NCI-H2107 (cell line): Measurements from ENCODE around the gene TBC1D22A.
"Not testable (repeated sequence)": the region's sequence is repeated elsewhere in the genome, so short reads cannot be mapped to it uniquely, and the experiment has no call there.

Experiments
- DNase-seq: peaks from one replicate; lab custom pipeline; 2025; lab: John Stamatoyannopoulos, UW

TBC1D22A gene

GRCh38 chr22:46774253-46774979, 12.0 kb downstream of the TBC1D22A start:
- DNase-seq = no peak

DNA sequence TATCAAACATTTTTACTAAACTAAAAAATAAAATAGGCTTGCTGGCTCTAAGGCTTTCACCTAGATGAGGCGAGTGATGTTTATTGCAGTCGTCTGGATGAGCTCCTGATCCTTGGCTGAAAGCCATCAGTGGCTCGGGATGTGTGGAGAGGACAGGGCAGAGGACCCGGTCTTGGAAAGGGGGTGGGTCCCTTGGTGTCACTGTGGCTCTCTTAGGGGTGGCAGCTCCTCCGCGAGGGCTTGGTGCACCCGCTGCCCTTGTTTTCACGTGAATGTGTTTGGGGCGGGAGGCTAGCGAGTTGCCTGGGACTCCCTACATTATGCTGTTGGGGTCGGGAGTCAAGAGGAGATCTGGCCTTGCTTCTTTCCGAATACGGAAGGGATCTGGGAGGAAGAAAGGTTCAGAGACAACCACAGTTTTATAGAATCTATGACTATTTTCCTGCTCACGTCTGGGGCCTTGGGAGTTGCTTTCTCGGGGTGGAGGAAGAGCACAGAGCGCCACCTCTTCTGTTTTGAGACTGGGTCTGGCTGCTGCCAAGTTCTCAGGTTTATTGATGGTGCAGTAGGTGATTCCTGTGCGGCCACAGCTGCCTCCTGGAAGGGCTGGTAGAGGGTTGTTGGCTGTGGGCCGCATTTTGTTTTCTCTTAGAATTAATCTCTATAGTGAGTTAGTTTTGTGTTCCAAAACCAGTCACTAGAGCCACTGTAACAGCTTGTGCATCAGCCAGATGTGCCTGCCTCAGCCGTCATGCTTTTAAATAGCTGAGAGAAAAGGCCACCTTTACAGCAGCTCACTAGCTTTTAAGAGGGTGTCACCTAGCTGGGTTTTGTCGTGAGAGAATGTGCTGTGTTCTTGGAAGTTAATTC, 12.8 kb downstream of the TBC1D22A start:
- no peak for DNase-seq

GRCh38 chr22:46775850-46776826, 13.7 kb downstream of the TBC1D22A start:
- DNase-seq = no peak

- DNase-seq = no peak
Measured at GRCh38 chr22:46776876-46777608, 14.6 kb downstream of the TBC1D22A start.

DNA sequence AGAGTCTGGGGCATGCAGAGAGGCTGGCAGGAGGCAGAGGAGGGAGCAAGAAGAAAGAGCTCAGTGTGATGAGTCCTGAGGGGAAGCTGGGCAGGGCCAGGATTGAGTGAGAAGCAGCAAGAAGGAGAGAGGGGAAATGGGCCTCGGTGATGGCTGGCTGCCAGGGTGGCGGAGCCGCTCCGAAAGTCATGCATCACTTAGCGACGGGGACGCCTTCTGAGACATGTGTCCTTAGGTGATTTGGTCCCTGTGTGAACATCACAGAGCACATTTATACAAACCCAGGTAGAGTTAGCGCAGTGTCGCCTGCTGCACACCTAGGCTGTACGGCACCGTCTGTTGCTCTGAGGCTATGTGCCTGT, 15.1 kb downstream of the TBC1D22A start:
- no peak for DNase-seq

DNA sequence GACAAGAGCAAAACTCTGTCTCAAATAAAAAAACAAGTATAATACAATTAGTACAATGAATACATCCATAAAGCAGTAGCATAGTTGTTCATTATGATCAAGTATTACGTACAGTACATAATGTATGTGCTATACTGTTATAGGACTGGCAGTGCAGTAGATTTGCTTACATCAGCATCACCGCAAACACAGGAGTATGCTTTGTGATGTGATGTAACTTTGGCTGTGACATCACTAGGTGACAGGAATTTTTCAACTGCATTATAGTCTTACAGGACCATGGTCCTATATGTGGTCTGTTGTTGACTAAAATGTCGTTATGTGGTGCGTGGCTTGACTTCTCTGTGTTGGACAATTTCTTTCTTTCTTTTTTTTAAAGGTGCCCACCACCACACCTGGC, 16.6 kb downstream of the TBC1D22A start:
- DNase-seq = no peak

DNA sequence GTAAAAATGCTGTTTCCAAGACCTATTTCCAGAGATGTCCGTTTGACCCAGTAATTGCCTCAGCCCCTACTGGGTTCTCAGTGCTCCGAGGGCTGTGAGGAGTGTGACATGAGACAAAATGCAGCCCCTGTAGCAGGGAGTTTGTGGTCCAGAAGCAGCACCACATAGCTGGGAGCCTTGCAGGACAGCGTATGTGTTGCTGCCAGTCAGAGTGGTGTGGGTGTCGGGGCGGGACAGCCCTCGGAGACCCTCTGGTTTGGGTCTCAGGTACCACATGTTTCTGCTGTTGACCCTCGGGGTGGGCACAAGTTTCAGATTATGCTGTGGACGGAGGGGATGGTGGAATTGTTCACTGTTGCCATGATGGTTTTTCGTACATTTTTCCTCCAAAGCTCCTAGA, 17.2 kb downstream of the TBC1D22A start:
- no peak for DNase-seq

GRCh38 chr22:46780453-46780852, 18.0 kb downstream of the TBC1D22A start:
- DNase-seq = no peak

- no peak for DNase-seq
Measured at GRCh38 chr22:46781291-46781690, 18.8 kb downstream of the TBC1D22A start.

GRCh38 chr22:46782200-46782599, 19.8 kb downstream of the TBC1D22A start:
- not testable (repeated sequence) for DNase-seq

- no peak for DNase-seq
Measured at GRCh38 chr22:46783721-46784120, 21.3 kb downstream of the TBC1D22A start.

DNA sequence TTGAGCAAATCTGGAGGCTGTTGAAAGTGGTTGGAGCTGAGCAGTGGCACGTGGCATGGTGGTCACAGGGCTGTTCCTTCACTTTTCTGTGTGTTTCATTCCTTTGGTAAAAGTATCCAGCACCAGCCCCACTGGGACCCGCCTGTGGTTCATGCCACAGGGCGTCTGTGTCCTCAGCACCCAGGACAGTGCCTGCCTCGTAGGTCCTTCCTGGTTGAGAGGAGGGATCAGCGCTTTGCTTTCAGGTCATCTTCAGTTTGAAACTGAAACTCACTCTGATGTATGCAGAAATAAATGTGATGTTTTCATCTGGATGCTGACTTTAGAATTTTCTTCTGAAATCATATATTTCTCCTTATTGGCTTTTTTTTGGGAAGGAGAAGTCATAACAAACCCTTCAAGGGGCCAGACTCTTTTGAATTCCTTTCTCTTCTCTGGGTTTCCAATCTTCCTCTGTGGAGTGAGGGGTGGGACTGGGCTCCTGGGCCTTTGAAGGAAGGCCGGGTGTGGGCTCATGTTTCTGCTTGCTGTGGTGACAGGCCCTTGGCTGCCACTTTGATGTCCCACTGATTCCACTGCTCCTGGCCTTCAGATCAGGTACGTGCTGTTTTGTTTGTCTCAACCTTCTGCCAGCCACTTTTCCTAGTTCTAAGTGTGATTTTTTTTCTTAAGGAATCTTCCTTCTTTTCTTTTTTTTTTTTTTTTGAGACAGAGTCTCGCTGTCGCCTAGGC, 26.2 kb downstream of the TBC1D22A start:
- DNase-seq = no peak

DNA sequence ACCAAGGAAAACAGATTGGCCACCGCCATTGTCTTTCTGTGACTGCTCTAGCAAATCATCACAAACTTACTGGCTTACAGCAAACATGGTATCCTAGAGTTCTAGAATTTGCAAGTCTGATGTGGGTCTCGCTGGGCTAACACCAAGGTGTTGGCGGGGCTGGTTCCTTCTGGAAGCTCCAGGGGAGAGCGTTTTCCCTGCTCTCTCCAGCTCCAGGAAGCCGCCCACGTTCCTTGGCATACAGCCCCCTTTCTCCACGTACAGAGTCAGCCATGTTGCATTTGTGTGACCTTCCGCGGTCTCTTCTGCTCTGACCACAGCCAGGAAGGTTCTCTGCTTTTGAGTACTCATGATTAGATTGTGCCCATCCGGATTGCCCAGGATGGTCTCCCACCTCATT, 27.5 kb downstream of the TBC1D22A start:
- no peak for DNase-seq

- DNase-seq = no peak
Measured at GRCh38 chr22:46791201-46791731, 28.8 kb downstream of the TBC1D22A start.

DNA sequence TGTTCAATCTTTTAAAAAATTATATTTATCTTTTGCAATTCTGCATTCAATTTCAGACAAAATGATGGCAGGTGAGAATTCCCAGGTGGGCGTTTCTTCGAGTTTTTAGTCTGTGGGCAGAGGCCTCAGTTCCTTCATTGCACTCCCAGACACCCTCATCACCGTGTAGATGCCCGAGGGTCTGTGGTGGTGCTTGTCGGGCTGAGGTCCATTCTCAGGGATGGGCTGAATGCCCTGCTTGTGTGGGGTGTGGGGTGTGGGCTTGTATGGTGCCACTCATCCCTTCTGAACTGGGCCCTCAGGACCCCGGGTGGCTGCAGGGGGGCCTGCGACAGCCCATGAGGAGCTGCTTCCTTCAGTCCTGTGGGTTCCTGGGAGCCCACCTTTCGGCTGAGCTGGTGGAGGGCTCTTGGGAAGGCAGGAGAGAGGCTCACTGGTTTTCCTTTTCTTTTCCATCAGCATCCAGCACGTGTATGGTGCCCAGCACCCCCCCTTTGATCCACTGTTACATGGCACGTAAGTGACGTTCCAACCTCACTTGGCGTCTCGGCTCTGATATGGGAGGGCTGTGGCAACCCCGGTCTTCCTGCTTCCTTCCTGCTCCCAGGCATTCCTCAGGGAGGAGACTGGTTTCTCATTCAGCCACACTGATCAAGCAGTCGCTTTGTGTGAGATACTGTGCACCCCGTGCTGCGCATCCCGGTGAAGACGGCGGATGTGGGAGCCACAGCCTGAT, 29.8 kb downstream of the TBC1D22A start:
- DNase-seq = no peak

DNA sequence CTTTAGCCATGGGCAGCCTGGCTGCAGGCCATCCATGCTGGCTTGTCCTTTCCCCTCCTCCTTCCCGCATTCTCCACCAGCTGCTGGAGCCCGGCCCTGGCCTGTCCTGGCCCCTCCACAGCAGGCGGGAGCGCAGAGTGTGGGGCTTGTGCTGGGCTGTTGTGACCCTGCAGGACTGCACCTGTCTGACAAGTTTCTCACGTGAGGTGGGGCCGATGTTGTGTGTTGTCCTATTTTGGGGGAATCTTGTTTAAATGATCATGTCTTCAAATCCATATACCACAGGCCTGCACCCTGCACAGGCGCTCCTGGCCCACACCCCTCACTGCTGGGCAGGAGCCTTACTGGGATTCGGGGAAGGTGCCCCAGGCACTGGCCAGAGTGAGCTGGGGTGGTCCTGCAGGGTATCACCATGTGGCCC, 30.4 kb downstream of the TBC1D22A start:
- DNase-seq = no peak

GRCh38 chr22:46793497-46793896, 31.0 kb downstream of the TBC1D22A start:
- no peak for DNase-seq

DNA sequence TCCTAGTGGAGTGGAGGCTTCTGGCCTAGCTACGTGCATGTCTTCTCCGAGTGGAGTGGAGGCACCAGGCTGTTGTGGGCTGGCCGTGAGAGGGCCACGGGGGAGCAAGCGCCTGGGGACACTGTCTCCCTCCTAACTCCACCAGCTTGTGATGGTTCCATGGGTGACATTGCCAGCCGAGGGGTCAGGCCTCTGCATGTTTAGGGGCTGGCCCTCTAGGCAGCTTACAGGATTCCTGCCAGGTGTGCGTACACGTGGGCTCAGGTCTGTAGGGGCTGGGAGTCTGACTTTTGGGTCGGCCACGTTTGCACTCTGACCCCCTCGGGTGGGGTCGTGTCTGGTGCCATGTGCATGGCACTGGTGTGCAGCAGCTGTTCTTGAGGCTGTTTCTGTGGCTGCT, 31.6 kb downstream of the TBC1D22A start:
- no peak for DNase-seq

DNA sequence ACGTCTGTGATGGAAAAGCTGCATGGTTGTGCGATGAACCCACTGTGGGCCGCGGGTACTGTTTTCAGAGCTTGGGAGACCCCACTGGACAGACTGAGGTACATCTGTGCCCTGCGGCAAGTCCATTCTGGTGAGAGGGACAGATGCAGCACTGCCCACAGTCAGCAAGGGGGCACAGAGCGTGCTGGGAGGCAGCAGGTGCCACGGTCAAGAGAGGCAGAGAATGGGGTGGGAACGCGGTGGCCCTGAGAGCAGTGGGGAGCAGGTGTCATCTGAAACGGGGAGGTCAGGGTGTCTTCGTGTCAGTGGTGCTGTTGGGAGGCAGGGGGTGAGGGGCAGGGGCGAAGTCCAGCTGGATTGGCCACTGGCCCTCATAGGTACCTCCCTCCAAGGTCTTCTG, 32.0 kb downstream of the TBC1D22A start:
- DNase-seq = no peak

DNA sequence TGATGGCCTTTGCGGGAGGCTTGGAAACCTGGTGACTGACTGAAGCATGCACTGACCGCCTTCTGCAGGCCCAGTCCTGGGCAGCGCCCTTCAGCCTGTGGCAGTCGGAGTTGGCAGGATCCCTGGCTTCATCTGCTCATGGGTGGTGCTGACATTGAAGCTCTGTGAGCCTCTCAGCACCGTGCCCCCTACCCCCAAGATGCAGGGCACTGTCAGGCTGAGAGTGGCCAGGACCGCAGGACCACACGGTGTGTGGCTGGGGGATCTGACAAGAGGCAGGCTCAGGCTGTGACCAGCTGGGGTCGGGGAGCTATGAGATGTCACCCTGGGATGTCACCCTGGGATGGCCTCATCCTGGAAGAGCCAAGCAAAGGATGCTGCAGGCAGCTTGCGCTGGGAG, 32.7 kb downstream of the TBC1D22A start:
- DNase-seq = no peak
